ENCODE data around the gene DISP1. TPM values are rescaled to one million over a fixed set of nuclear protein-coding genes. Genes with fewer than 3 reads are reported as not detected.

DISP1 gene
- total RNA-seq, 4 donors from 2014 or later = 5.8 to 12.0 (median 7.6) TPM

GRCh38 chr1:222828939-222829338, 14.1 kb downstream of the DISP1 start:
- intact Hi-C loops (cut with DNase I; ENCODE audit: low total_unique reads) = no loop called here
- TF ChIP-seq POLR2A (IDR thresholded peaks at IDR 0.05) = no peak
- TF ChIP-seq CTCF (IDR thresholded peaks at IDR 0.05) = no peak
- DNase-seq (ENCODE audit: low spot score in 2 of 2) = no peak
- H3K4me3 ChIP-seq (ENCODE audit: low read depth, poor library complexity, severe bottlenecking) = no peak overlapping the region

DNA sequence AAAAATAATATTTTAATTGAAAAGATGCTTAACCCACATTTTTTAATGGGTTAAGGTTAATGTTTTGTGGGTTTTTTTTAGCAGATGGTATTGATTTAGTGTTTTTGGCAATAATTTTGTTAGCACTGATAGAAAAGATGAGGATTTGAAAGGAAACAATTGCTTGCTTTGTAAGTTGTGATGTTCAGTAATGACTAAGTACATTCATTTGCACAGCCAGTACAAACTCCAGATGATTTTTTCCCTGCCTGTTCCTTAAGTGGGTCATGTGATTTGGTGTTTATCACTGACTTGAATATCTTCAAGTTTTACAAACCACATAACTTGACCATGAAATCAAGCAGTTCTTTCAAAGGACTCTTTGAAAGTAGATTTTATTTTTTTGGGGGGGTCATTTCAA, 15.0 kb downstream of the DISP1 start:
- no peak for TF ChIP-seq POLR2A (IDR thresholded peaks at IDR 0.05)
- TF ChIP-seq CTCF (IDR thresholded peaks at IDR 0.05) = no peak
- H3K4me3 ChIP-seq (ENCODE audit: low read depth, poor library complexity, severe bottlenecking) = no peak overlapping the region
- intact Hi-C loops (cut with DNase I; ENCODE audit: low total_unique reads) = no loop called here
- no peak for DNase-seq (ENCODE audit: low spot score in 2 of 2)

GRCh38 chr1:222833356-222833876, 18.6 kb downstream of the DISP1 start:
- no peak overlapping the region for H3K4me3 ChIP-seq (ENCODE audit: low read depth, poor library complexity, severe bottlenecking)
- DNase-seq (ENCODE audit: low spot score in 2 of 2) = no peak
- intact Hi-C loops (cut with DNase I; ENCODE audit: low total_unique reads) = no loop called here
- 91 to 95% methylated on average over 2 of the region's 2 CpGs for WGBS, 2 donors
- TF ChIP-seq CTCF (IDR thresholded peaks at IDR 0.05) (no peak), POLR2A (IDR thresholded peaks at IDR 0.05) (no peak)

- H3K4me3 ChIP-seq (ENCODE audit: low read depth, poor library complexity, severe bottlenecking) = no peak overlapping the region
- DNase-seq (ENCODE audit: low spot score in 2 of 2) = no peak
- WGBS, 2 donors = 83 to 86% methylated on average over 6 of the region's 6 CpGs
- intact Hi-C loops (cut with DNase I; ENCODE audit: low total_unique reads) = no loop called here
- no peak for TF ChIP-seq POLR2A (IDR thresholded peaks at IDR 0.05)
- TF ChIP-seq CTCF (IDR thresholded peaks at IDR 0.05) = no peak
These were observed 28.9 kb downstream of the DISP1 start for GRCh38 chr1:222843469-222844410.

- no peak for DNase-seq (ENCODE audit: low spot score in 2 of 2)
- TF ChIP-seq CTCF (IDR thresholded peaks at IDR 0.05) = no peak
- no peak for TF ChIP-seq POLR2A (IDR thresholded peaks at IDR 0.05)
- intact Hi-C loops (cut with DNase I; ENCODE audit: low total_unique reads) = no loop called here
- WGBS, 2 donors = 60 to 77% methylated on average over 3 of the region's 3 CpGs
- H3K4me3 ChIP-seq (ENCODE audit: low read depth, poor library complexity, severe bottlenecking) = no peak overlapping the region
These were observed 29.6 kb downstream of the DISP1 start for GRCh38 chr1:222844411-222844779.

Data from lower leg skin (tissue), 4 donors.